ENCODE measurements around the gene ACTL7A. TPM values are rescaled to one million over a fixed set of nuclear protein-coding genes. Genes with fewer than 3 reads are reported as not detected.

ACTL7A gene
- total and polyA plus RNA-seq, 4 donors, result 0.10 TPM; not detected in 3

- H3K9me3 ChIP-seq (ENCODE audit: control insufficient read depth in 4 of 4, low read length in 3 of 4), result peaks cover 0 to 6% (median 0%) of the 10 kb centered on the region in 4 donors
- peaks cover 4 to 21% (median 12%) of the 10 kb centered on the region in 4 donors for H3K4me1 ChIP-seq (ENCODE audit: control insufficient read depth in 4 of 4, insufficient read depth in 4 of 4, low read length in 3 of 4)
- 47% methylated on average over 3 of the region's 3 CpGs for WGBS
- H3K36me3 ChIP-seq (ENCODE audit: control insufficient read depth in 4 of 4, insufficient read depth in 3 of 4, low read depth in 1 of 4, low read length in 3 of 4), result peaks cover 5 to 25% (median 18%) of the 10 kb centered on the region in 4 donors
- H3K4me3 ChIP-seq (ENCODE audit: low read depth in 1 of 3, low read length in 3 of 3), result no peak overlapping the region
- TF ChIP-seq FOXA2 (IDR thresholded peaks at IDR 0.05), result peak; percentile 51
- peak; percentile 36 to 64 for TF ChIP-seq JUND (IDR thresholded peaks at IDR 0.05)
- TF ChIP-seq HNF4G (IDR thresholded peaks at IDR 0.05), result no peak
- no peak for TF ChIP-seq CTCF (IDR thresholded peaks at IDR 0.05; ENCODE audit: low read depth, low read length, missing input control)
- TF ChIP-seq FOXA1 (IDR thresholded peaks at IDR 0.05), result peak; percentile 28
- peak; percentile 76 for TF ChIP-seq YY1 (IDR thresholded peaks at IDR 0.05)
- TF ChIP-seq NR2F2 (IDR thresholded peaks at IDR 0.05), result no peak
- peak; percentile 36 for TF ChIP-seq ZBTB33 (IDR thresholded peaks at IDR 0.05)
- TF ChIP-seq TAF1 (conservative IDR thresholded peaks at IDR 0.05), result no peak
- TF ChIP-seq HNF4A (conservative IDR thresholded peaks at IDR 0.05), result peak; percentile 70 to 77
- peak; percentile 26 to 32 for TF ChIP-seq RAD21 (IDR thresholded peaks at IDR 0.05)
- TF ChIP-seq ATF3 (IDR thresholded peaks at IDR 0.05), result peak; percentile 62
- TF ChIP-seq REST (IDR thresholded peaks at IDR 0.05), result peak; percentile 41
- TF ChIP-seq RXRA (IDR thresholded peaks at IDR 0.05), result peak; percentile 89 to 95
- TF ChIP-seq MAX (IDR thresholded peaks at IDR 0.05), result peak; percentile 87
- peak in 1 of 2 donors; percentile 10 for TF ChIP-seq EGR1 (IDR thresholded peaks at IDR 0.05; ENCODE audit: low read depth in 2 of 2)
- peak; percentile 85 for TF ChIP-seq SP1 (IDR thresholded peaks at IDR 0.05)
- no peak overlapping the region for H3K9ac ChIP-seq (ENCODE audit: low read depth in 1 of 2, low read length in 2 of 2)
- peak; percentile 49 for DNase-seq (ENCODE audit: low spot score)
- no peaks in the 10 kb centered on the region for H3K27me3 ChIP-seq (ENCODE audit: control insufficient read depth in 4 of 4, insufficient read depth in 4 of 4, low read length in 3 of 4)
- H3K27ac ChIP-seq (ENCODE audit: low read depth in 1 of 2, low read length in 2 of 2), result peak overlapping the region; percentile 37 to 52
Measured at GRCh38 chr9:108869092-108869725, 7.1 kb downstream of the ACTL7A start.
